ENCODE measurements around the gene RCBTB1.
"Not testable (repeated sequence)": the region's sequence is repeated elsewhere in the genome, so short reads cannot be mapped to it uniquely, and the experiment has no call there.

Gene RCBTB1

GRCh38 chr13:49585220-49586157 lies at the start of gene RCBTB1:
Gene RCBTB1, minus strand, starts transcription at chr13:49585558. Its CDS starts 18,279 bp downstream, at chr13:49567279.
- DNase-seq = peak; percentile 45

GRCh38 chr13:49633710-49634109 lies 48.4 kb upstream of the RCBTB1 start:
- no peak for DNase-seq

- no peak for DNase-seq
Measured at GRCh38 chr13:49632156-49632555, 46.8 kb upstream of the RCBTB1 start.

GRCh38 chr13:49630580-49630979 lies 45.2 kb upstream of the RCBTB1 start:
- DNase-seq = no peak

GRCh38 chr13:49629947-49630346 lies 44.6 kb upstream of the RCBTB1 start:
- no peak for DNase-seq

- no peak for DNase-seq
Measured at GRCh38 chr13:49629196-49629938, 44.0 kb upstream of the RCBTB1 start.

GRCh38 chr13:49627831-49628652 lies 42.7 kb upstream of the RCBTB1 start, which contains the start of gene ARL11:
Gene ARL11, plus strand, starts transcription at chr13:49628507. Its CDS starts 1,941 bp downstream, at chr13:49630448.
- DNase-seq = peak; percentile 93

- DNase-seq = no peak
Measured at GRCh38 chr13:49625392-49626079, 40.2 kb upstream of the RCBTB1 start.

- DNase-seq = no peak
Measured at GRCh38 chr13:49624229-49624628, 38.9 kb upstream of the RCBTB1 start.

- no peak for DNase-seq
Measured at GRCh38 chr13:49622174-49622946, 37.0 kb upstream of the RCBTB1 start.

- no peak for DNase-seq
Measured at GRCh38 chr13:49620170-49620621, 34.8 kb upstream of the RCBTB1 start.

GRCh38 chr13:49616676-49617065 lies 31.3 kb upstream of the RCBTB1 start:
- no peak for DNase-seq

GRCh38 chr13:49615836-49616675 lies 30.7 kb upstream of the RCBTB1 start:
- DNase-seq = no peak

GRCh38 chr13:49612042-49612441 lies 26.7 kb upstream of the RCBTB1 start:
- DNase-seq = not testable (repeated sequence)

- no peak for DNase-seq
Measured at GRCh38 chr13:49610176-49610575, 24.8 kb upstream of the RCBTB1 start.

- peak; percentile 74 for DNase-seq
Measured at GRCh38 chr13:49608651-49609331, 23.4 kb upstream of the RCBTB1 start.

GRCh38 chr13:49607761-49608160 lies 22.4 kb upstream of the RCBTB1 start:
- peak; percentile 45 for DNase-seq

- peak; percentile 82 for DNase-seq
Measured at GRCh38 chr13:49606747-49607648, 21.6 kb upstream of the RCBTB1 start.

- no peak for DNase-seq
Measured at GRCh38 chr13:49604570-49604969, 19.2 kb upstream of the RCBTB1 start.
